MM.1S (cell line): ENCODE results near the gene CBARP.
A peak's percentile ranks its signal among the peaks of the same experiment; 100 is the strongest.

Source experiments
- DNase-seq: peaks from one replicate; pipeline ENCODE4 v3.0.0-alpha.2; 2015
- H2AFZ ChIP-seq: fragments of 300-600 bp; sonication (generic); 2 replicates; pipeline ENCODE4 v1.6.0; 2016; ENCODE audit warnings: antibody characterized with exemption, low read length
- H3F3A ChIP-seq: fragments of 300-600 bp; sonication (generic); 2 replicates; pipeline ENCODE4 v1.6.1; 2016; ENCODE audit warnings: mild to moderate bottlenecking, antibody characterized with exemption, low read length, moderate library complexity, mixed read lengths; ENCODE audit not compliant: insufficient read depth
- H3K27ac ChIP-seq: fragments of 300-600 bp; sonication (generic); 2 replicates; pipeline ENCODE4 v1.5.1; 2016; ENCODE audit warnings: mild to moderate bottlenecking, low read length
- H3K27me3 ChIP-seq: fragments of 300-600 bp; sonication (generic); replicated peaks from 2 replicates; pipeline ENCODE4 v1.6.0; 2016; ENCODE audit warnings: low read length; ENCODE audit not compliant: insufficient read depth
- H3K36me3 ChIP-seq: fragments of 300-600 bp; sonication (generic); replicated peaks from 2 replicates; pipeline ENCODE4 v1.6.1; 2016; ENCODE audit warnings: mild to moderate bottlenecking, low read length, mixed read lengths; ENCODE audit not compliant: insufficient read depth
- H3K4me1 ChIP-seq: fragments of 300-600 bp; sonication (generic); 2 replicates; pipeline ENCODE4 v1.6.1; 2016; ENCODE audit warnings: low read length, mixed read lengths
- H3K4me2 ChIP-seq: fragments of 300-600 bp; sonication (generic); 2 replicates; pipeline ENCODE4 v1.6.0; 2016; ENCODE audit warnings: low read depth, low read length
- H3K4me3 ChIP-seq: fragments of 300-600 bp; sonication (generic); 2 replicates; pipeline ENCODE4 v1.5.1; 2016; ENCODE audit warnings: low read length, mixed read lengths
- H3K79me2 ChIP-seq: fragments of 300-600 bp; sonication (generic); 2 replicates; pipeline ENCODE4 v1.6.1; 2016; ENCODE audit warnings: mixed run types, low read length, mixed read lengths
- H3K9ac ChIP-seq: fragments of 300-600 bp; sonication (generic); 2 replicates; pipeline ENCODE4 v1.6.1; 2016; ENCODE audit warnings: low read length, mixed read lengths
- H3K9me2 ChIP-seq: fragments of 300-600 bp; sonication (generic); replicated peaks from 2 replicates; pipeline ENCODE4 v1.6.1; 2016; ENCODE audit warnings: mild to moderate bottlenecking, low read length, mixed read lengths; ENCODE audit not compliant: insufficient read depth
- H3K9me3 ChIP-seq: fragments of 300-600 bp; sonication (generic); replicated peaks from 2 replicates; pipeline ENCODE4 v1.6.1; 2016; ENCODE audit warnings: mild to moderate bottlenecking, low read length, mixed read lengths; ENCODE audit not compliant: insufficient read depth
- H4K20me1 ChIP-seq: fragments of 300-600 bp; sonication (generic); 2 replicates; pipeline ENCODE4 v1.6.1; 2016; ENCODE audit warnings: mild to moderate bottlenecking, low read length, moderate library complexity, mixed read lengths; ENCODE audit not compliant: insufficient read depth
- EZH2 ChIP-seq: fragments of 300-600 bp; sonication (generic); optimal IDR thresholded peaks from 2 replicates; pipeline ENCODE3; 2017; ENCODE audit warnings: low read depth, mild to moderate bottlenecking, antibody characterized with exemption, low read length, mixed read lengths
- EZH2phosphoT487 ChIP-seq: fragments of 300-600 bp; sonication (generic); IDR thresholded peaks from 2 replicates; pipeline ENCODE4 v1.6.1; 2018; ENCODE audit warnings: antibody characterized with exemption, low read length
- TF ChIP-seq, protein P1 (sequence below): fragments of 300-600 bp; sonication (generic); IDR thresholded peaks from 2 replicates; pipeline ENCODE4 v1.5.1; 2016; ENCODE audit warnings: antibody characterized with exemption, low read length, mixed read lengths

CBARP gene

GRCh38 chr19:1262623-1263123 is 24.9 kb upstream of the CBARP start:
- Histone ChIP-seq H3K4me1 (peaks cover 36% of the 10 kb centered on the region), H3F3A (peaks cover 28% of the 10 kb centered on the region), H3K79me2 (peaks cover 24% of the 10 kb centered on the region), H3K9me3 (no peaks in the 10 kb centered on the region), H3K4me3 (no peak overlapping the region), H3K9ac (no peak overlapping the region), H3K4me2 (no peak overlapping the region), H2AFZ (no peak overlapping the region), H3K36me3 (no peaks in the 10 kb centered on the region), H4K20me1 (no peaks in the 10 kb centered on the region), H3K9me2 (no peaks in the 10 kb centered on the region), H3K27ac (no peak overlapping the region), H3K27me3 (0 out of 2 replicates have a peak, but pooled peaks cover 2% of the 10 kb centered on the region)
- TF ChIP-seq EZH2 = no peak
- TF ChIP-seq, protein P1, sequence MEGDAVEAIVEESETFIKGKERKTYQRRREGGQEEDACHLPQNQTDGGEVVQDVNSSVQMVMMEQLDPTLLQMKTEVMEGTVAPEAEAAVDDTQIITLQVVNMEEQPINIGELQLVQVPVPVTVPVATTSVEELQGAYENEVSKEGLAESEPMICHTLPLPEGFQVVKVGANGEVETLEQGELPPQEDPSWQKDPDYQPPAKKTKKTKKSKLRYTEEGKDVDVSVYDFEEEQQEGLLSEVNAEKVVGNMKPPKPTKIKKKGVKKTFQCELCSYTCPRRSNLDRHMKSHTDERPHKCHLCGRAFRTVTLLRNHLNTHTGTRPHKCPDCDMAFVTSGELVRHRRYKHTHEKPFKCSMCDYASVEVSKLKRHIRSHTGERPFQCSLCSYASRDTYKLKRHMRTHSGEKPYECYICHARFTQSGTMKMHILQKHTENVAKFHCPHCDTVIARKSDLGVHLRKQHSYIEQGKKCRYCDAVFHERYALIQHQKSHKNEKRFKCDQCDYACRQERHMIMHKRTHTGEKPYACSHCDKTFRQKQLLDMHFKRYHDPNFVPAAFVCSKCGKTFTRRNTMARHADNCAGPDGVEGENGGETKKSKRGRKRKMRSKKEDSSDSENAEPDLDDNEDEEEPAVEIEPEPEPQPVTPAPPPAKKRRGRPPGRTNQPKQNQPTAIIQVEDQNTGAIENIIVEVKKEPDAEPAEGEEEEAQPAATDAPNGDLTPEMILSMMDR = no peak
- no peak for TF ChIP-seq EZH2phosphoT487
- DNase-seq = no peak

- peaks cover 23% of the 10 kb centered on the region for H3F3A ChIP-seq
- no peaks in the 10 kb centered on the region for H3K36me3 ChIP-seq
- H4K20me1 ChIP-seq = no peaks in the 10 kb centered on the region
- H3K9ac ChIP-seq = peak overlapping the region; percentile 95
- no peaks in the 10 kb centered on the region for H3K27me3 ChIP-seq
- peak overlapping the region; percentile 93 for H3K4me3 ChIP-seq
- peaks cover 29% of the 10 kb centered on the region for H3K4me1 ChIP-seq
- TF ChIP-seq EZH2phosphoT487 (no peak), EZH2 (no peak)
- TF ChIP-seq, protein P1 = no peak
- peaks cover 24% of the 10 kb centered on the region for H3K79me2 ChIP-seq
- peak overlapping the region; percentile 61; the same call in 1 of the 2 replicates for H3K27ac ChIP-seq
- H3K9me2 ChIP-seq = no peaks in the 10 kb centered on the region
- no peaks in the 10 kb centered on the region for H3K9me3 ChIP-seq
- H2AFZ ChIP-seq = peak overlapping the region; percentile 55; the same call in 1 of the 2 replicates
- H3K4me2 ChIP-seq = peak overlapping the region; percentile 97
- DNase-seq = no peak
Observed at GRCh38 chr19:1261798-1262622, 24.2 kb upstream of the CBARP start.

- H3K9ac ChIP-seq = peak overlapping the region; percentile 95
- H3K36me3 ChIP-seq = no peaks in the 10 kb centered on the region
- peak overlapping the region; percentile 61; the same call in 1 of the 2 replicates for H3K27ac ChIP-seq
- H2AFZ ChIP-seq = peak overlapping the region; percentile 55
- H3K79me2 ChIP-seq = peaks cover 24% of the 10 kb centered on the region
- TF ChIP-seq EZH2 (no peak), EZH2phosphoT487 (no peak)
- TF ChIP-seq, protein P1 = peak; percentile 37
- H3K4me1 ChIP-seq = peaks cover 29% of the 10 kb centered on the region
- peak overlapping the region; percentile 97 for H3K4me2 ChIP-seq
- no peaks in the 10 kb centered on the region for H4K20me1 ChIP-seq
- no peaks in the 10 kb centered on the region for H3K27me3 ChIP-seq
- no peak for DNase-seq
- no peaks in the 10 kb centered on the region for H3K9me3 ChIP-seq
- peaks cover 23% of the 10 kb centered on the region for H3F3A ChIP-seq
- peak overlapping the region; percentile 93 for H3K4me3 ChIP-seq
- no peaks in the 10 kb centered on the region for H3K9me2 ChIP-seq
Observed at GRCh38 chr19:1261538-1261797, 23.7 kb upstream of the CBARP start.
